Activated T-cell treated with anti-CD3 and anti-CD28 coated beads for 24 hours (primary cell): ENCODE data around the gene REG3G.
"Not testable (repeated sequence)": the region's sequence is repeated elsewhere in the genome, so short reads cannot be mapped to it uniquely, and the experiment has no call there.

Experiments used
- DNase-seq: peaks from one replicate; pipeline ENCODE4 v3.0.0-alpha.2; 2020; ENCODE audit warnings: low read depth

The REG3G gene

GRCh38 chr2:79016342-79016741 lies 9.2 kb upstream of the REG3G start:
- no peak for DNase-seq

DNA sequence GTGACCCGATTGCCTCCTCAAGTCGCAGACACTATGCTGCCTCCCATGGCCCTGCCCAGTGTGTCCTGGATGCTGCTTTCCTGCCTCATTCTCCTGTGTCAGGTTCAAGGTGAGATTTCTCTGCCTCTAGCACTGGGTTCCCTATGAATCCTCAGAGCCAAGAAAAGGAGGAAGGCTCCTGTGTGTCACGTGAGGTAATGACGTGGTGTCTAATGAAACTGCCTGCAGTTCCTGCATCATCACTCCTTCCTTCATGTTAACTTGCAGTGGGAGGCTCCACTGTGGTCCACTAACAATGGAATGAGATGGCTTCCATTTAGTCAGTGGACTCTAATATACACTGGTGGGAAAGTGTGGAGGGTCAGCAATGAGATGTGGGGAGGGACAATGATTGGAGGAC lies 559 bp downstream of the REG3G start:
- no peak for DNase-seq

DNA sequence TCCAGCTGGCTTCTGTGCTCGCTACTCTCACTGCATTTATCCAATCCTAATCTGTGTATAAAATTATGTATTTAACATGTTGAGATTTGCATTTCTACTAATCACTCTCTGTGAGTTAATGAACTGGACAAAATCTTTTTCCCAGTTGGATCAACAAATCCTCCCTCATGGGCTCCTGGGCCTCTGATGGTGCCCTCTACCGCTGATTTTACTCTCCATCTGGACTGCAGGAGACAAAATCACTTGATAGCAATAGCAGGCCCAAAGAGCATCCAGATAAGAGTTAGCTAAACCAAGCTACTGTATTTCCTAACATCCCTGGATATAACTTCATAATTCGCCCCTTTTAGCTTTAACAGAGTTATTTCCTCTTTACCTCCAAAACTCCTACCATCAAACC lies 14.4 kb downstream of the REG3G start:
- no peak for DNase-seq

- no peak for DNase-seq
These were observed 15.5 kb downstream of the REG3G start for GRCh38 chr2:79041032-79041448.

DNA sequence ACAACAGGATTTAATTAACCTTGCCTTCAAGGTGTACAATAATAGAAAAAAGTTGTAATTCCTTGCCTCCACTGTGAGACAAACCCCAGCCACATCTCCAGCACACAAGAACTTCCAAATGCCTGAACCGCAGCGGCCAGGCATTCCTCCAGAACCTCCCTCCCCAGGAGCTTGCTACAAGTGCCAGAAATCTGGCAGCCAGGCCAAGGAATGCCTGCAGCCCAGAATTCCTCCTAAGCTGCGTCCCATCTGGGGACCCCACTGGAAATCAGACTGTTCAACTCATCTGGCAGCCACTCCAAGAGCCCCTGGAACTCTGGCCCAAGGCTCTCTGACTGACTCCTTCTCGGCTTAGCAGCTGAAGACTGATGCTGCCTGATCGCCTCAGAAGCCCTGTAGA lies 28.0 kb downstream of the REG3G start:
- not testable (repeated sequence) for DNase-seq

DNA sequence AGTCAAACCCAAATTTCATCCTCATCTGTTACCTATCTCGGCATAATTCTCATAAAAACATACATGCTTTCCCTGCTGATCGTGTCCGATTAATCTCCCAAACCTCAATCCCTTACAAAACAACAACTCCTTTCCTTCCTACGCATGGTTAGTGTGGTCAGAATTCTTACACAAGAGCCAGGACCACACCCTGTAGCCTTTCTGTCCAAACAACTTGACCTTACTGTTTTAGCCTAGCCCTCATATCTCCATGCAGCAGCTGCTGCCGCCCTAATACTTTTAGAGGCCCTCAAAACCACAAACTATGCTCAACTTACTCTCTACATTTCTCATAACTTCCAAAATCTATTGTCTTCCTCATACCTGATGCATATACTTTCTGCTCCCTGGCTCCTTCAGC lies 29.3 kb downstream of the REG3G start:
- not testable (repeated sequence) for DNase-seq

DNA sequence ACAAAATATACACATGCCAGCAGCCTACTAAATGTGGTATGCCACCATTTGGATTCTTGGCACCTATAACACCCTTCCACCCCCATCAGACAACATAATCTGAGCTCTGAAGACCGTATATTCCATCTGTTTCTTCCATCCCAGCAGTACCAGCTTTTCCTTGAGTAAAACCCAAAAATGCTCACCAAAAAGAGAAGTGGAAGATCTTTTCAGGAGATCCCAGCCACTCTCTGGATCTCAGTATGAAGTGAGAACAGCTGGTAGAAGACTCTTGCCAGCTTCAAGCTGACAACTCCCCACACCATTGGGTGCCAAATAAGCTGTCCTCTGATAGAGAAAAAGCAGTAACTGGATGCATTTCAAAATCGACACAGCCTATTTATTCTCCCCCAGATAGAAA lies 39.7 kb downstream of the REG3G start:
- DNase-seq: no peak

DNA sequence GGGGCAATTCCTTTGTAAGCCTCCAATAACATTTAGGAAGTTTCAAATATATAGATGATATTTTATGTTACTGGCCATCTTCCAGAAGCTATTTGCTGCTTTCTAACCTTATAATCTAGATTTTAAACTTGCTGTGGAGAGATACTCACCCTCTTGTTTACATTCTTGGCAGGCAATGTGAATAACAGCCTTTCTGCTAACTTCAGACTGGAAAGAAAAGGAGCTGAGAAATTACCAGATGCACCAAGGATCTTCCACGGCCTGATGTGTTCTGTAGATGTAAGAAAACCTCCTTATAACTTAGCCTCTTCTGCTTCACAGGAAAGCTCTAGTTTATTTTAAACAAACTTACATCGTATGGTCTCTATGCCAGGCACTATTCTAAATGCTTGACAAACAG lies 45.6 kb downstream of the REG3G start:
- no peak for DNase-seq
